Right lobe of liver (tissue), 6 donors: ENCODE measurements around the gene TOR1AIP2. TPM values are rescaled to one million over a fixed set of nuclear protein-coding genes. Genes with fewer than 3 reads are reported as not detected.

ENCODE experiments used
- ATAC-seq, 4 donors: fragments of 200-7000 bp; cut with Tn5 transposase; one replicate each; pipeline ENCODE4 v1.9.1; 2020; ENCODE audit warnings: mild to moderate bottlenecking in 4 of 4, moderate library complexity in 4 of 4
- DNase-seq, 3 donors: peaks; one replicate each; pipeline ENCODE4 v3.0.0-alpha.2; 2020
- H3K27ac ChIP-seq, 3 donors: fragments of 200-600 bp; one replicate each; pipeline ENCODE4 v1.8.0; 2022
- H3K27me3 ChIP-seq, 2 donors: fragments of 200-600 bp; one replicate each; pipeline ENCODE4 v1.8.0; 2022
- H3K36me3 ChIP-seq, 4 donors: fragments of 200-600 bp; sonication (generic) in 1 of 4; one replicate each; pipeline versions ENCODE4 v1.5.1 to v1.8.0; 2017 to 2022; ENCODE audit warnings: control low read depth in 1 of 4
- H3K4me1 ChIP-seq, 4 donors: fragments of 200-600 bp; sonication (generic) in 1 of 4; one replicate each; pipeline versions ENCODE4 v1.5.1 to v1.8.0; 2017 to 2022; ENCODE audit warnings: control low read depth in 1 of 4
- H3K4me3 ChIP-seq, 3 donors: fragments of 200-600 bp; one replicate each; pipeline ENCODE4 v1.8.0; 2022
- H3K9me3 ChIP-seq, 4 donors: fragments of 200-600 bp; sonication (generic) in 1 of 4; one replicate each; pipeline versions ENCODE4 v1.5.1 to v1.8.0; 2017 to 2022; ENCODE audit warnings: control low read depth in 1 of 4
- CTCF ChIP-seq, 4 donors: fragments of 200-600 bp in 3 of 4; fragments of 450-650 bp in 1 of 4; IDR thresholded peaks; one replicate each; pipeline versions ENCODE4 v1.5.1 to v1.8.0; 2016 to 2022; ENCODE audit warnings: antibody characterized with exemption in 4 of 4, mild to moderate bottlenecking in 2 of 4
- POLR2A ChIP-seq: fragments of 450-650 bp; IDR thresholded peaks from one replicate; pipeline ENCODE4 v1.6.1; 2017; ENCODE audit warnings: antibody characterized with exemption, mild to moderate bottlenecking
- WGBS: methylation state at CpG from one replicate; pipeline ENCODE4 v1.1.6; 2018; ENCODE audit warnings: low coverage, low lambda C conversion rate; ENCODE audit not compliant: insufficient coverage; ENCODE audit errors: missing lambda C conversion rate; 5-methylcytosine and 5-hydroxymethylcytosine counted together
- intact Hi-C, 2 donors: fragments of 100-400 bp; cut with DNase I; formaldehyde crosslinking; loops; one replicate each; pipeline versions ENCODE4 v1.11.2 to v1.14.1; 2022
- total RNA-seq, 6 experiments: library from RNA; depleted of rRNA in 2 of 6; stranded (reverse); fragments of >200 nt in 2 of 6; fragmentation: NEBNext Ultra II Directional in 3 of 6; extraction: Animal tissue kit (Norgen Biotek cat#: 25700) in 3 of 6; gene quantifications; one replicate each; pipeline versions ENCODE4 v1.1.0 to v1.2.4, GENCODE V29; 2016 to 2023
- donor health status: DM: no; HTN: yes; CAD: no.
- donor health status: DM: no; HTN: no; CAD: no.
- donor health status: DM: no; HTN: no; CAD: no.
- donor health status: DM: no; HTN: yes; CAD: no.
- donor health status: DM: no; HTN: yes; CAD: no.

Gene TOR1AIP2
- total RNA-seq, 6 experiments from 2014 or later: 73.3 to 140 (median 90.4) TPM

GRCh38 chr1:179831225-179831624 lies 46.4 kb downstream of the TOR1AIP2 start:
- H3K4me3 ChIP-seq: no peak overlapping the region
- no peaks in the 10 kb centered on the region for H3K27me3 ChIP-seq
- DNase-seq (no peak), ATAC-seq (no peak)
- no peaks in the 10 kb centered on the region for H3K36me3 ChIP-seq
- no peaks in the 10 kb centered on the region for H3K9me3 ChIP-seq
- no peaks in the 10 kb centered on the region for H3K4me1 ChIP-seq
- 47% methylated on average over 3 of the region's 3 CpGs for WGBS
- H3K27ac ChIP-seq: no peak overlapping the region
- TF ChIP-seq POLR2A (no peak), CTCF (IDR thresholded peaks at IDR 0.05) (no peak)
- intact Hi-C loops: no loop called here

GRCh38 chr1:179828554-179829110 lies 49.0 kb downstream of the TOR1AIP2 start:
- Histone ChIP-seq H3K9me3 (no peaks in the 10 kb centered on the region), H3K4me1 (no peaks in the 10 kb centered on the region), H3K27me3 (no peaks in the 10 kb centered on the region), H3K27ac (no peak overlapping the region), H3K4me3 (no peak overlapping the region), H3K36me3 (no peaks in the 10 kb centered on the region)
- DNase-seq (no peak), ATAC-seq (no peak)
- 50% methylated on average over 1 of the region's 9 CpGs for WGBS
- no peak for TF ChIP-seq CTCF (IDR thresholded peaks at IDR 0.05)
- TF ChIP-seq POLR2A: no peak
- intact Hi-C loops: no loop called here

GRCh38 chr1:179826626-179827280 lies 50.9 kb downstream of the TOR1AIP2 start:
- 82% methylated on average over 7 of the region's 7 CpGs for WGBS
- Histone ChIP-seq H3K9me3 (no peaks in the 10 kb centered on the region), H3K4me1 (no peaks in the 10 kb centered on the region), H3K27me3 (no peaks in the 10 kb centered on the region), H3K36me3 (no peaks in the 10 kb centered on the region), H3K27ac (no peak overlapping the region), H3K4me3 (no peak overlapping the region)
- ATAC-seq (no peak), DNase-seq (no peak)
- TF ChIP-seq CTCF (IDR thresholded peaks at IDR 0.05) (no peak), POLR2A (no peak)
- intact Hi-C loops: no loop called here

- Histone ChIP-seq H3K36me3 (no peaks in the 10 kb centered on the region), H3K4me3 (no peak overlapping the region), H3K27ac (no peak overlapping the region), H3K27me3 (no peaks in the 10 kb centered on the region), H3K9me3 (no peaks in the 10 kb centered on the region), H3K4me1 (no peaks in the 10 kb centered on the region)
- WGBS: 78% methylated on average over 3 of the region's 13 CpGs
- TF ChIP-seq CTCF (IDR thresholded peaks at IDR 0.05) (no peak), POLR2A (no peak)
- no peak for ATAC-seq
- no peak for DNase-seq
- intact Hi-C loops: no loop called here
These were observed 51.7 kb downstream of the TOR1AIP2 start for GRCh38 chr1:179825798-179826460.
